GM12874 (cell line): ENCODE data around the gene PPA2.

ENCODE experiments used
- CTCF ChIP-seq: IDR thresholded peaks from 2 replicates; pipeline ENCODE4 v1.5.1; 2011; ENCODE audit warnings: low read depth, mild to moderate bottlenecking, control low read depth, low read length, moderate library complexity; ENCODE audit not compliant: insufficient read depth

Gene PPA2

DNA sequence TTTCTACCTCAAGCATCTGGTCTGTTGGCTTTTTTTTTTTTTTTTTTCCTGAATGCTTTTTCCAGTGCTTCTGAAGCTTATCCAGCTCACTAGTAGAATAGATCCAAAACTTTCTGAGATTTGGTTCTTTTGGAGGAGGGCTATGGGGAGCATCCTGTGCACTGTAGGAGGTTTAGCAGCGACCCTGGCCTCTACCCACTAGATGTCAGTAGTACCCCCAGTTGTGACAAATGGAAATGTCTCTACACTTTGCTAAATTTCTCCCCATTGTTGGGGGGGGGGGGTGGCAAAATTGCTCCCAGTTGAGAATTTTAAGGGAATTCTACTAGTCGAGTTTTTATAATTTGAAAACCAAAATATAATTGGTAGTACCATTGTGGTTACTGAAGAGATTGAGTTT lies 23.0 kb upstream of the PPA2 start:
- peak; percentile 49 for TF ChIP-seq CTCF

GRCh38 chr4:105495667-105496066 lies 21.8 kb upstream of the PPA2 start:
- TF ChIP-seq CTCF, result no peak

- TF ChIP-seq CTCF, result no peak
Measured at GRCh38 chr4:105490523-105490922, 16.7 kb upstream of the PPA2 start.

DNA sequence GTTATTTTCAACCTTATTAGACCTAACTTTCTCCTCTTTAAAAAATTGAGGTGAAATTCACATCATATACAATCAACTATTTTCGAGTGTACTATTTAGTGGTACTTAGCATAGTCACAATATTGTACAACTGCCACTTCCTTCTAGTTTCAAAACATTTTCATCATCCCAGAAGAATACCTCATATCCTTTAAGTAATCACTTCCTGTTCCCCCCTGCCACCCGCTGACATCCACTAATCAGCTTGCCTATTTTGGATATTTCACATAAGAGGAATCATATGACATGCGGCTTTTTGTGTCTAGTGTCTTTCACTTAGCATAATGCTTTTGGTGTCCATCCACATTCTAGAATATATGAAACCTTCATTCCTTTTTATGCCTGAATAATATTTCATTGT lies 10.0 kb upstream of the PPA2 start:
- TF ChIP-seq CTCF, result no peak

DNA sequence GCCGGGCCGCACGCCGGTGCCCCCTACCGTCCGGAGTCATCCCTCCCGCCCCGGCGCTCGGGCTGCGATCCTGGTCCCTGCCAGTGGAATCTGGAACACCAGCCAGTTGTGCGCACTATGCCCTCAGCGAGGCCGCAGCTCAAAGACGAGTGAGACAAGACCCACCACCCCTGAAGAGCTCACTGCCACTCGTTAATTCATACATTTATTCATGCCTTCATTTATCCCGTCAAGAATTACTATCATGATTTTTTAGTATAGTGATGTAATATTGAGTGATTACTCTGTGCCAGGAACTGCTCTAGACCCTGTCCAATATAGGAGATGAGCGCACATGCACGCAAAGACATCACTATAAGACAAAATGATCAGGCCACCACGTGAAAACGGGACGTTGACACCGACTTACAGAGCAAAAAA lies 247 bp upstream of the PPA2 start:
- TF ChIP-seq CTCF, result peak; percentile 97

DNA sequence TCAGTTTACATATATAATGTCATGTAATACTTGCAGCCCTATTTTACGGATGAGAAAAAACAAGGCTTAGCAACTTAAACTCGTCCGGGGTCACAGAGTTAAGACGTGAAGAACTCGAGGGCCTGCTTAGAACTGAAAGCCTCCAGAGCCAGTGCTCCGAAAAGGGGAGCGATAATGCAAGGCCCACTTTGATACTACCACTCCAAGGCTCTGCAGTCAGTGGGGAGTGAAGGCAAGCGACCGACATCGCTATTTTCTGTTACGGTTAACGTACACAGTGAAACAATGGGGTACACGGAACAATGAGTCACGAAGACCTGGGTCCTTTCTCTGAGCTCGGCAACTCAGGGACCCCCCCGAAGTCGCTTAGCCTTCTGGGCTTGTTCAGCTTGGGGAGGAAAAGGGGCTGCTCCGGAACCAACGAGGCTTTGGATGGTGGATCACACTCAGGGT lies 965 bp downstream of the PPA2 start:
- no peak for TF ChIP-seq CTCF

- peak; percentile 62 for TF ChIP-seq CTCF
Measured at GRCh38 chr4:105471566-105472176, 2.2 kb downstream of the PPA2 start.

- TF ChIP-seq CTCF, result no peak
Measured at GRCh38 chr4:105470766-105471165, 3.1 kb downstream of the PPA2 start.
